Esophagus muscularis mucosa (tissue), 4 donors: Measurements from ENCODE around the gene PSMC2.

Experiments
- CTCF ChIP-seq, 3 experiments: fragments of 200-600 bp in 2 of 3; fragments of 450-650 bp in 1 of 3; sonication (generic) in 2 of 3; IDR thresholded peaks; one replicate each; pipeline ENCODE4 v1.5.1; 2017 to 2019; ENCODE audit warnings: antibody characterized with exemption in 3 of 3, mild to moderate bottlenecking in 2 of 3, moderate library complexity in 1 of 3
- EP300 ChIP-seq: sonication (generic); formaldehyde crosslinking; IDR thresholded peaks from one replicate; pipeline ENCODE4 v1.6.1; 2017; ENCODE audit warnings: antibody characterized with exemption
- POLR2A ChIP-seq: fragments of 450-650 bp; IDR thresholded peaks from one replicate; pipeline ENCODE4 v1.6.1; 2017; ENCODE audit warnings: antibody characterized with exemption, moderate library complexity, mild to moderate bottlenecking, low read depth
- POLR2AphosphoS5 ChIP-seq, 2 donors: sonication (generic); formaldehyde crosslinking; IDR thresholded peaks; one replicate each; pipeline ENCODE4 v1.6.1; 2017; ENCODE audit warnings: antibody characterized with exemption in 2 of 2

- TF ChIP-seq CTCF (IDR thresholded peaks at IDR 0.05), result no peak
- TF ChIP-seq POLR2A, result no peak
- no peak for TF ChIP-seq EP300
- no peak for TF ChIP-seq POLR2AphosphoS5 (IDR thresholded peaks at IDR 0.05)
These were observed 41.8 kb downstream of the PSMC2 start for GRCh38 chr7:103389263-103389662.
